ENCODE results near the gene HSPB1.
"Not testable (repeated sequence)": the region's sequence is repeated elsewhere in the genome, so short reads cannot be mapped to it uniquely, and the experiment has no call there.

The HSPB1 gene

DNA sequence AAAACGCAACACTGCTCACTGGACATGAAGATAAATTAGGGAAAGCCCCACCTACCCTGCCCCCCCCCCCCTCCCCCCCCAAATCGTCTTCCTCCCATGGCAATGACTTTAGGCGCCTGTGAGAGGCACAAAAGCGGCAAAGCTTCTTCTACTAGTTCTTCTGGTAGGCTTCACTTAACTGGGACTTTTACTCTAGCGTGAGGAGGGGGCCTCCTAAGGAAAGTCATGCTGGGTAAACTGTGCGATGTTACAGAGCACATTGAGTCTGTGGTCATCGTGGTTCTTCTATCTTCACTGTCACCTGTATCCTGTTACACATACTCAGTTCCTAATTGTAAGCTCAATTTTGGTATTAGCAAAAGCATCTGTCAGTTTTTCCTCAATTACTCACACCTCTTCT lies 25.1 kb downstream of the HSPB1 start:
- Histone ChIP-seq H3K9me3 (ENCODE audit: low read length) (no peaks in the 10 kb centered on the region), H3K9ac (ENCODE audit: low read length) (no peak overlapping the region), H3K27ac (ENCODE audit: low read depth, low read length) (no peak overlapping the region), H3K36me3 (ENCODE audit: insufficient read depth, low read length) (peaks cover 24% of the 10 kb centered on the region), H3K4me1 (ENCODE audit: insufficient read depth, low read length) (peaks cover 18% of the 10 kb centered on the region), H3K27me3 (ENCODE audit: control insufficient read depth in 1 of 2, insufficient read depth in 2 of 2, low read length in 2 of 2) (no peaks in the 10 kb centered on the region), H3K4me3 (ENCODE audit: low read depth in 1 of 2, low read length in 2 of 2) (no peak overlapping the region)

- Histone ChIP-seq H3K27me3 (ENCODE audit: control insufficient read depth in 1 of 2, insufficient read depth in 2 of 2, low read length in 2 of 2) (no peaks in the 10 kb centered on the region), H3K4me3 (ENCODE audit: low read depth in 1 of 2, low read length in 2 of 2) (no peak overlapping the region), H3K4me1 (ENCODE audit: insufficient read depth, low read length) (peaks cover 24% of the 10 kb centered on the region), H3K27ac (ENCODE audit: low read depth, low read length) (no peak overlapping the region), H3K9ac (ENCODE audit: low read length) (no peak overlapping the region), H3K9me3 (ENCODE audit: low read length) (no peaks in the 10 kb centered on the region), H3K36me3 (ENCODE audit: insufficient read depth, low read length) (peaks cover 24% of the 10 kb centered on the region)
Observed at GRCh38 chr7:76328389-76328788, 25.9 kb downstream of the HSPB1 start.

DNA sequence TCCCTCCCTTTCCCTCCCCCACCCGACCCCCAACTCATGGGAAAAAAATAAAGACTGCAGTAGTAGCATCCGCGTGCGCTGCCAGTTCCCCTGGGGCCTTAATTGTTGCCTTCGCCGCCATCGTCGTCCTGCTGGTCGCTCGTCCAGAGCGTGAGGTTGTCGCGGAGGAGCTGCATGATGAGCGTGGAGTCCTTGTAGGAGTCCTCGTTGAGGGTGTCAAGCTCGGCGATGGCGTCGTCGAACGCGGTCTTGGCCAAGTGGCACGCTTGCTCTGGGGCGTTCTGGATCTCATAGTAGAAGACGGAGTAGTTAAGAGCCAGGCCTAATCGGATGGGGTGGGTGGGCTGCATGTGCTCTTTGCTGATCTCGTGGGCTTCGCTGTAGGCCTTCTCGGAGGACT lies 27.0 kb downstream of the HSPB1 start:
- Histone ChIP-seq H3K9me3 (ENCODE audit: low read length) (no peaks in the 10 kb centered on the region), H3K27ac (ENCODE audit: low read depth, low read length) (no peak overlapping the region), H3K9ac (ENCODE audit: low read length) (no peak overlapping the region), H3K27me3 (ENCODE audit: control insufficient read depth in 1 of 2, insufficient read depth in 2 of 2, low read length in 2 of 2) (no peaks in the 10 kb centered on the region), H3K4me3 (ENCODE audit: low read depth in 1 of 2, low read length in 2 of 2) (no peak overlapping the region), H3K4me1 (ENCODE audit: insufficient read depth, low read length) (peaks cover 32% of the 10 kb centered on the region), H3K36me3 (ENCODE audit: insufficient read depth, low read length) (peaks cover 24% of the 10 kb centered on the region)

DNA sequence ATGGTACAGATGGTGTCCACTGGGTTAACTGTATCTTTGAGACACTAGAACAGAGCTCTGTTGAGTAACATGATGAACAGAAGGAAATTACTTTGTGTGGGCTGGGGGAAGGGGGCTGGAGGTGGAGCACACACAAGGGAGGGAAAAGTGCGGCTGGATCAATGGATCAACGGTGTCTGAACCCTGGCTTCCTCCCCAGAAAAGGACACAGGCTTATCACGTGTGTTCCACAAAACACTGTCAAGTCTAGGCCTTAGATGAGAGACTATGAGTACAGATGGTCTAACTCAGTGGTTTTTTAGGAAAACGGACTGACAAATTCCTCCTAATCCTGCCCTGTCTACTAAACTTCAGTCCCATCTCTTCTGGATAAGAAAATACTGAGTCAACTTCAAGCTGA lies 27.8 kb downstream of the HSPB1 start:
- H3K27ac ChIP-seq (ENCODE audit: low read depth, low read length): no peak overlapping the region
- peaks cover 32% of the 10 kb centered on the region for H3K4me1 ChIP-seq (ENCODE audit: insufficient read depth, low read length)
- H3K9ac ChIP-seq (ENCODE audit: low read length): no peak overlapping the region
- no peaks in the 10 kb centered on the region for H3K9me3 ChIP-seq (ENCODE audit: low read length)
- H3K36me3 ChIP-seq (ENCODE audit: insufficient read depth, low read length): peaks cover 24% of the 10 kb centered on the region
- H3K27me3 ChIP-seq (ENCODE audit: control insufficient read depth in 1 of 2, insufficient read depth in 2 of 2, low read length in 2 of 2): no peaks in the 10 kb centered on the region
- H3K4me3 ChIP-seq (ENCODE audit: low read depth in 1 of 2, low read length in 2 of 2): no peak overlapping the region

DNA sequence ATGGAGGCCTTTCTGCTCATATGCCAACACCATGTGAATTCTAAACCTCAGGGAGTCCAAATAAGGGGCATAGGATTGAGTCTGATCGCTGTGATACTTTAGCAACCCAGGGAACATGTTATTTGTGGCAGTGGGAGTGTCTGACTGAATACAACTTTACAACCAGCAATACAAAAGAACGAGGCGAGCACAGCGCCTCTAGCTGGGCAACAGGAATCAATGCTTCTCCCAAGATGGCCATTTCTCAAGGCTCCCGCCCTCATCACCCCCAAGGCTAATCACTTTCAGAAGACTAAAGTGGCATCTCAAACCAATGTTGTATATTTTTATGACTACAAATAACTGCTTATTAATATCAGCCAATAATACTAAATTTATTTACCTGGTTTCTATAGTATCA lies 28.2 kb downstream of the HSPB1 start:
- no peak overlapping the region for H3K9ac ChIP-seq (ENCODE audit: low read length)
- no peak overlapping the region for H3K4me3 ChIP-seq (ENCODE audit: low read depth in 1 of 2, low read length in 2 of 2)
- no peaks in the 10 kb centered on the region for H3K9me3 ChIP-seq (ENCODE audit: low read length)
- H3K4me1 ChIP-seq (ENCODE audit: insufficient read depth, low read length): peaks cover 32% of the 10 kb centered on the region
- no peak overlapping the region for H3K27ac ChIP-seq (ENCODE audit: low read depth, low read length)
- no peaks in the 10 kb centered on the region for H3K27me3 ChIP-seq (ENCODE audit: control insufficient read depth in 1 of 2, insufficient read depth in 2 of 2, low read length in 2 of 2)
- H3K36me3 ChIP-seq (ENCODE audit: insufficient read depth, low read length): peaks cover 24% of the 10 kb centered on the region

DNA sequence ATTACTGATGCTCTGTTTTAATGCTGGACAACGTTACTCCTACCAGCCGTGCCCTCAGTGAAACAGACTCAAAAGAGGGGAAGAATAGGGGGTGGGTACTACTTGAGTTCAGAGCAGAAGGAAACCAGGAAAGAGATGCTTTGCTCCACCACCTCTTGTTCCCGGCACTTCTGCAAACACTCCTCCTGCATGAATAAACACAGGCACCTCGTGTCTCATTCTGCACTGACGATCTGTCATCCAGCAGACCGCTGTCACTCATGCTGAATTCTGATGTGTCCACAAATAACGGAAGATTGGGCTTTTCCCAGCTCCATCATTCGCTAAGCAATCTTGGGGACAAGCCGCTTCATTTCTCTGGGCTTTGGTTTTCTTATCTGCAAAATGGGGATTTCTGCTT lies 29.6 kb downstream of the HSPB1 start:
- H3K27me3 ChIP-seq (ENCODE audit: control insufficient read depth in 1 of 2, insufficient read depth in 2 of 2, low read length in 2 of 2): no peaks in the 10 kb centered on the region
- H3K9me3 ChIP-seq (ENCODE audit: low read length): no peaks in the 10 kb centered on the region
- H3K9ac ChIP-seq (ENCODE audit: low read length): no peak overlapping the region
- H3K4me1 ChIP-seq (ENCODE audit: insufficient read depth, low read length): peaks cover 36% of the 10 kb centered on the region
- H3K4me3 ChIP-seq (ENCODE audit: low read depth in 1 of 2, low read length in 2 of 2): no peak overlapping the region
- peaks cover 18% of the 10 kb centered on the region for H3K36me3 ChIP-seq (ENCODE audit: insufficient read depth, low read length)
- no peak overlapping the region for H3K27ac ChIP-seq (ENCODE audit: low read depth, low read length)

DNA sequence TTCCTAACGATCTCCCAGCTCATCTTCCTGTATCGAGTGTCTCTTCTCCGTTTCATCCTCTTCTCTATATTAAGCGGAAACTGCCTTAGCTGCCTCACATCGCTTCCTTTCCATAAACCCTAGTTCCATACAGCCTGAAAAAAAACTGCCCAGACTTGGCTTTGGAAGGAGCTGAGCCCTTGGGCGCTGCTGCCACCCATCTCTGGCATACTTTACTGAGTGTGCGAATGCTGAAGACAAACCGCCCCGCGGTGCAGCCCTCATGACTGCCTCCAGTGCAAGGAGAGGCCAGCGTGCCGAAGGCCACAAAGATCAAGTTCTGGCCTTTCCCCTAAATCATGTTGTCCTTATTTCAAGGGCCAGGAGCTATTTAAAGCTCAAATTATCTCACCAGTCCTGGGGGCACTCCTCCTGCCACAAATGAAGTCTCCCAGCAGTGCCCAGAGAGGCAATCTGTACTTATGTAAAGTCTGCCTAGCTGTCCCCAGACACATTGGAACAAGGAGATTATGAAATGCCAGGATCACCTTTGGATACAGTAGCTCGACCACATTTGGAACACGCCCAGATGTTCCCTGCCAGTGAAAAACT lies 31.1 kb downstream of the HSPB1 start:
- no peaks in the 10 kb centered on the region for H3K9me3 ChIP-seq (ENCODE audit: low read length)
- peaks cover 38% of the 10 kb centered on the region for H3K4me1 ChIP-seq (ENCODE audit: insufficient read depth, low read length)
- H3K4me3 ChIP-seq (ENCODE audit: low read depth in 1 of 2, low read length in 2 of 2): no peak overlapping the region
- no peak overlapping the region for H3K27ac ChIP-seq (ENCODE audit: low read depth, low read length)
- H3K36me3 ChIP-seq (ENCODE audit: insufficient read depth, low read length): peaks cover 12% of the 10 kb centered on the region
- no peaks in the 10 kb centered on the region for H3K27me3 ChIP-seq (ENCODE audit: control insufficient read depth in 1 of 2, insufficient read depth in 2 of 2, low read length in 2 of 2)
- H3K9ac ChIP-seq (ENCODE audit: low read length): no peak overlapping the region

DNA sequence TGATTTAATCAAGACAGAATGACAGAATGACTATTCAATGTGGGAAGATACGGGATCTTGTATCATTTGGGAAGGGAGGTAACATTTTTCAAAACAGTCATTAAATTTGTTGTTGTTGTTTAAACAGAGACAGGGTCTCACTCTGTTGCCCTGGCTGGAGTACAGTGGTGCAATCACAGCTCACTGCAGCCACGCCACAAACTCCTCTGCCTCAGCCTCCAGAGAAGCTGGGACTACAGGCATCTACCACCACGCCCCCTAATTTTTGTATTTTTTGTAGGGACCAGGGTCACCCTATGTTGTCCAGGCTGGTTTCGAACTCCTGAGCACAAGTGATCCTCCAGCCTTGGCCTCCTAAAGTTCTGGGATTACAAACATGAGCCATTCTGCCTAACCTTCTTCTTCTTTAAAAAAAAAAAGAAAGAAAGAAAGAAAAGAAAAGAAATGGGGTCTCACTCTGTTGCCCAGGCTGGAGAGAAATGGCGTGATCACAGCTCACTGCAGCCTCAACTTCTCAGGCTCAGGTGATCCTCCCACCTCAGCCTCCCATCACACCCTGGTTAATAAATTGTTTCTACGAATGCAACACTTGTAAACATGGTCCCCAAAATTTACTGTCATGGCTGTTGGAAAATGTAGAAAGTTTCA lies 32.0 kb downstream of the HSPB1 start:
- Histone ChIP-seq H3K27me3 (ENCODE audit: control insufficient read depth in 1 of 2, insufficient read depth in 2 of 2, low read length in 2 of 2) (no peaks in the 10 kb centered on the region), H3K4me3 (ENCODE audit: low read depth in 1 of 2, low read length in 2 of 2) (no peak overlapping the region), H3K36me3 (ENCODE audit: insufficient read depth, low read length) (peaks cover 5% of the 10 kb centered on the region), H3K9me3 (ENCODE audit: low read length) (no peaks in the 10 kb centered on the region), H3K9ac (ENCODE audit: low read length) (no peak overlapping the region), H3K4me1 (ENCODE audit: insufficient read depth, low read length) (peaks cover 41% of the 10 kb centered on the region), H3K27ac (ENCODE audit: low read depth, low read length) (no peak overlapping the region)

GRCh38 chr7:76335417-76335816 lies 32.9 kb downstream of the HSPB1 start:
- H3K27ac ChIP-seq (ENCODE audit: low read depth, low read length); H3K36me3 ChIP-seq (ENCODE audit: insufficient read depth, low read length); H3K4me3 ChIP-seq (ENCODE audit: low read depth in 1 of 2, low read length in 2 of 2); H3K9ac ChIP-seq (ENCODE audit: low read length); H3K9me3 ChIP-seq (ENCODE audit: low read length); H3K27me3 ChIP-seq (ENCODE audit: control insufficient read depth in 1 of 2, insufficient read depth in 2 of 2, low read length in 2 of 2): not testable (repeated sequence)
- H3K4me1 ChIP-seq (ENCODE audit: insufficient read depth, low read length): peaks cover 44% of the 10 kb centered on the region

DNA sequence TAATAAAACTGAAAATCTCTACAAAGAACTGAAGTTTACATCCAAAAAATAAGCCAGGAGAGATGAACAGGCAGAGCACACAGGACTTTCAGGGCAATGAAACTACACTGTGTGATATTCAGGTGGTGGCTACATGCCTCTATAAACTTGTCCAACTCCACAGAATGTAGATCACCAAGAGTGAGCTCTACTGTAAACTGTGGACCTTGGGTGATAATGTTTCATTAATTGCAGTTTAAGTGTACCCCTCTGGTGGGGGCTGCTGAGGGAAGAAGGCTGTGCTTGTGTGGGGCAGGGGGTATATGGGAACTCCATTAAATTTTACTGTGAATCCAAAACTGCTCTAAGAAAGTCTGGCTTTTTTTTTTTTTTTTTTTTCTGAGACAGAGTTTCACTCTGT lies 33.6 kb downstream of the HSPB1 start:
- Histone ChIP-seq H3K9ac (ENCODE audit: low read length) (no peak overlapping the region), H3K27me3 (ENCODE audit: control insufficient read depth in 1 of 2, insufficient read depth in 2 of 2, low read length in 2 of 2) (no peaks in the 10 kb centered on the region), H3K27ac (ENCODE audit: low read depth, low read length) (no peak overlapping the region), H3K4me3 (ENCODE audit: low read depth in 1 of 2, low read length in 2 of 2) (no peak overlapping the region), H3K9me3 (ENCODE audit: low read length) (no peaks in the 10 kb centered on the region), H3K4me1 (ENCODE audit: insufficient read depth, low read length) (peaks cover 45% of the 10 kb centered on the region), H3K36me3 (ENCODE audit: insufficient read depth, low read length) (no peaks in the 10 kb centered on the region)

- no peaks in the 10 kb centered on the region for H3K27me3 ChIP-seq (ENCODE audit: control insufficient read depth in 1 of 2, insufficient read depth in 2 of 2, low read length in 2 of 2)
- H3K4me3 ChIP-seq (ENCODE audit: low read depth in 1 of 2, low read length in 2 of 2): no peak overlapping the region
- H3K9me3 ChIP-seq (ENCODE audit: low read length): no peaks in the 10 kb centered on the region
- no peak overlapping the region for H3K9ac ChIP-seq (ENCODE audit: low read length)
- no peak overlapping the region for H3K27ac ChIP-seq (ENCODE audit: low read depth, low read length)
- H3K4me1 ChIP-seq (ENCODE audit: insufficient read depth, low read length): peaks cover 54% of the 10 kb centered on the region
- H3K36me3 ChIP-seq (ENCODE audit: insufficient read depth, low read length): no peaks in the 10 kb centered on the region
Observed at GRCh38 chr7:76337147-76337546, 34.7 kb downstream of the HSPB1 start.
